CD4-positive, alpha-beta T cell treated with Interleukin-12 subunit alpha and Interleukin-12 subunit beta, for 1 hour (primary cell): ENCODE data around the gene TCEA2.

Source experiments
- DNase-seq: peaks from one replicate; pipeline ENCODE4 v3.0.0-alpha.2; 2020

Gene TCEA2

GRCh38 chr20:64062596-64063388 lies at the start of gene TCEA2:
Gene TCEA2 (plus strand): TSS chr20:64063198. CDS start chr20:64063313, 115 bp downstream.
- peak; percentile 94 for DNase-seq

GRCh38 chr20:64015635-64016034 lies 47.4 kb upstream of the TCEA2 start:
- DNase-seq = no peak

GRCh38 chr20:64021124-64021975 lies 41.6 kb upstream of the TCEA2 start:
- no peak for DNase-seq

GRCh38 chr20:64022671-64023360 lies 40.2 kb upstream of the TCEA2 start:
- no peak for DNase-seq

- no peak for DNase-seq
Measured at GRCh38 chr20:64023361-64024140, 39.4 kb upstream of the TCEA2 start.

GRCh38 chr20:64024141-64024990 lies 38.6 kb upstream of the TCEA2 start:
- DNase-seq = no peak

- no peak for DNase-seq
Measured at GRCh38 chr20:64025101-64025825, 37.7 kb upstream of the TCEA2 start.

- no peak for DNase-seq
Measured at GRCh38 chr20:64025826-64026412, 37.1 kb upstream of the TCEA2 start.

- DNase-seq = no peak
Measured at GRCh38 chr20:64027981-64028685, 34.9 kb upstream of the TCEA2 start.

GRCh38 chr20:64029293-64030117 lies 33.5 kb upstream of the TCEA2 start:
- no peak for DNase-seq

- DNase-seq = no peak
Measured at GRCh38 chr20:64030371-64031134, 32.4 kb upstream of the TCEA2 start.

GRCh38 chr20:64031822-64032314 lies 31.1 kb upstream of the TCEA2 start:
- no peak for DNase-seq

GRCh38 chr20:64032706-64033624 lies 30.0 kb upstream of the TCEA2 start:
- no peak for DNase-seq

GRCh38 chr20:64033981-64034493 lies 29.0 kb upstream of the TCEA2 start:
- no peak for DNase-seq

GRCh38 chr20:64035066-64035932 lies 27.7 kb upstream of the TCEA2 start:
- peak; percentile 46 for DNase-seq
